ENCODE results near the gene ZNF275. TPM values are rescaled to one million over a fixed set of nuclear protein-coding genes. Genes with fewer than 3 reads are reported as not detected.

Gene ZNF275
- total and polyA plus RNA-seq, 2 donors from 2014 or later: 4.3 to 11.2 TPM

DNA sequence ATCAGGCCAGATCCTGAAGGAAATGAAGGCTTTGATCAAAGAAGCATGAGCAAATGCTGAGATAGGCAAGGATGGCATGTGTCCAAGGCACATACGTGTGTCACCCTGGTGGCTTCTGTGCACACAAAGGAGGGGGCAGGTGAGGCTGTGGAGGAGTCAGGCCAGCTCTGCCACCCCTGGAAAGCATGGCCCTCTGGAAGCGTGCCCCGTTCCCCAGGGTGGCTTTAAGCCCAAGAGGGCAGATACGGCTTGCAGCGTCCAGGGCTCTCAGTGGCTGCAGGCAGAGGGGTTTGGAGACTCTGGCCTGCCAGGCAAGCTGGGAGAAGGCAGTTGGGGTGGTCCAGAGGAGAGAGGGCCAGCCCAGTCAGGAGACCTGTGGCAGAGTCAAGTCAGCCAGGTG, 41.6 kb downstream of the ZNF275 start:
- Histone ChIP-seq H3K27me3 (ENCODE audit: control insufficient read depth, insufficient read depth, low read length) (no peaks in the 10 kb centered on the region), H3K9me3 (ENCODE audit: control insufficient read depth in 2 of 3, insufficient read depth in 1 of 3, low read length in 3 of 3) (no peaks in the 10 kb centered on the region), H3K36me3 (ENCODE audit: control insufficient read depth in 2 of 3, insufficient read depth in 3 of 3, low read length in 3 of 3) (no peaks in the 10 kb centered on the region), H3K9ac (ENCODE audit: low read length in 3 of 3) (no peak overlapping the region), H3K27ac (ENCODE audit: low read depth in 2 of 2, low read length in 2 of 2) (no peak overlapping the region), H3K4me3 (ENCODE audit: low read length in 3 of 3) (no peak overlapping the region), H3K4me1 (ENCODE audit: control insufficient read depth in 2 of 3, insufficient read depth in 2 of 3, low read depth in 1 of 3, low read length in 3 of 3) (no peaks in the 10 kb centered on the region)
- DNase-seq: no peak
- TF ChIP-seq, protein P1, sequence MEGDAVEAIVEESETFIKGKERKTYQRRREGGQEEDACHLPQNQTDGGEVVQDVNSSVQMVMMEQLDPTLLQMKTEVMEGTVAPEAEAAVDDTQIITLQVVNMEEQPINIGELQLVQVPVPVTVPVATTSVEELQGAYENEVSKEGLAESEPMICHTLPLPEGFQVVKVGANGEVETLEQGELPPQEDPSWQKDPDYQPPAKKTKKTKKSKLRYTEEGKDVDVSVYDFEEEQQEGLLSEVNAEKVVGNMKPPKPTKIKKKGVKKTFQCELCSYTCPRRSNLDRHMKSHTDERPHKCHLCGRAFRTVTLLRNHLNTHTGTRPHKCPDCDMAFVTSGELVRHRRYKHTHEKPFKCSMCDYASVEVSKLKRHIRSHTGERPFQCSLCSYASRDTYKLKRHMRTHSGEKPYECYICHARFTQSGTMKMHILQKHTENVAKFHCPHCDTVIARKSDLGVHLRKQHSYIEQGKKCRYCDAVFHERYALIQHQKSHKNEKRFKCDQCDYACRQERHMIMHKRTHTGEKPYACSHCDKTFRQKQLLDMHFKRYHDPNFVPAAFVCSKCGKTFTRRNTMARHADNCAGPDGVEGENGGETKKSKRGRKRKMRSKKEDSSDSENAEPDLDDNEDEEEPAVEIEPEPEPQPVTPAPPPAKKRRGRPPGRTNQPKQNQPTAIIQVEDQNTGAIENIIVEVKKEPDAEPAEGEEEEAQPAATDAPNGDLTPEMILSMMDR (IDR thresholded peaks at IDR 0.05; ENCODE audit: borderline replicate concordance, extremely low read depth, insufficient read depth): no peak
- FAIRE-seq: no peak
- intact Hi-C loops (cut with DNase I): no loop called here

DNA sequence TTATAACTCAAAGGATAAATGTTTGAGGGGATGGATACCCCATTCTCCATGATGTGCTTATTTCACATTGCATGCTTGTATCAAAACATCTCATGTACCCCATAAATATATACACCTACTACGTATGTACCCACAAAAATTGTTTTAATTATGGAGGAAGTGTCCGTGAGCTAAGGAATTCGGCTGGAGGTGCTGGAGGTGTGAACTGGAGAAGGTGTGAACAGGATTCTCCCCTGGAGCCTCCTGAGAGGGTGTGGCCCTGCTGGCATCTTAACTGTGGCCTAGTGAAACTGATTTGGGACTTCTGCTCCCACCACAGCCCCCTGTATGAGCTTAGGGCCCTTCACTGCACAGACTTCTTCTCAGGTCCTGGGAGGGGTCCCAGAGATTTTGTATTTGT, 43.8 kb downstream of the ZNF275 start:
- peaks cover 0 to 4% (median 0%) of the 10 kb centered on the region in 3 donors for H3K9me3 ChIP-seq (ENCODE audit: control insufficient read depth in 2 of 3, insufficient read depth in 1 of 3, low read length in 3 of 3)
- FAIRE-seq (no peak), DNase-seq (no peak)
- H3K9ac ChIP-seq (ENCODE audit: low read length in 3 of 3): no peak overlapping the region
- H3K27me3 ChIP-seq (ENCODE audit: control insufficient read depth, insufficient read depth, low read length): no peaks in the 10 kb centered on the region
- H3K4me3 ChIP-seq (ENCODE audit: low read length in 3 of 3): no peak overlapping the region
- H3K4me1 ChIP-seq (ENCODE audit: control insufficient read depth in 2 of 3, insufficient read depth in 2 of 3, low read depth in 1 of 3, low read length in 3 of 3): peaks cover 0 to 7% (median 0%) of the 10 kb centered on the region in 3 donors
- intact Hi-C loops (cut with DNase I): no loop called here
- TF ChIP-seq, protein P1 (IDR thresholded peaks at IDR 0.05; ENCODE audit: borderline replicate concordance, extremely low read depth, insufficient read depth): no peak
- no peak overlapping the region for H3K27ac ChIP-seq (ENCODE audit: low read depth in 2 of 2, low read length in 2 of 2)
- H3K36me3 ChIP-seq (ENCODE audit: control insufficient read depth in 2 of 3, insufficient read depth in 3 of 3, low read length in 3 of 3): no peaks in the 10 kb centered on the region

DNA sequence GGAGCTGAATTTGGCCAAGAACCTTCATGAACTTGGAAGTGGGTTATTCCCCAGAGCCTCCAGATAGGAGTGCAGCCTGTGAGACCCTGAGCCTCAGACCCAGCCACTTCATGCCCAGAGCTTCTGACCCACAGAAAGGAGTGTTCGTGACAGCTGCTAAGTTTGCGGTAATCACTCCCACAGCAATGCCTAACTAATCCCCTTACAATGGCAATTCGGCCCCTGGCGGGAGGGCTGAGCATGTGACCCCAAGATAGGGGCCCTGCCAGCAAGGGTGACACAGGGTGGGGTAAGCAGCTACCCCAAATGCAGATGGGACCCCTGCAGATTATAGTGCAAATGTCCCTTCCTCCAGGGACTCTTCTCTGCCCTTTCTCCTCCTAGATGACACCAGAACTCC, 44.7 kb downstream of the ZNF275 start:
- DNase-seq (no peak), FAIRE-seq (no peak)
- Histone ChIP-seq H3K4me1 (ENCODE audit: control insufficient read depth in 2 of 3, insufficient read depth in 2 of 3, low read depth in 1 of 3, low read length in 3 of 3) (peaks cover 0 to 7% (median 0%) of the 10 kb centered on the region in 3 donors), H3K27ac (ENCODE audit: low read depth in 2 of 2, low read length in 2 of 2) (no peak overlapping the region), H3K4me3 (ENCODE audit: low read length in 3 of 3) (no peak overlapping the region), H3K36me3 (ENCODE audit: control insufficient read depth in 2 of 3, insufficient read depth in 3 of 3, low read length in 3 of 3) (no peaks in the 10 kb centered on the region), H3K9me3 (ENCODE audit: control insufficient read depth in 2 of 3, insufficient read depth in 1 of 3, low read length in 3 of 3) (peaks cover 0 to 8% (median 0%) of the 10 kb centered on the region in 3 donors), H3K9ac (ENCODE audit: low read length in 3 of 3) (no peak overlapping the region), H3K27me3 (ENCODE audit: control insufficient read depth, insufficient read depth, low read length) (no peaks in the 10 kb centered on the region)
- TF ChIP-seq, protein P1 (IDR thresholded peaks at IDR 0.05; ENCODE audit: borderline replicate concordance, extremely low read depth, insufficient read depth): no peak
- intact Hi-C loops (cut with DNase I): no loop called here

DNA sequence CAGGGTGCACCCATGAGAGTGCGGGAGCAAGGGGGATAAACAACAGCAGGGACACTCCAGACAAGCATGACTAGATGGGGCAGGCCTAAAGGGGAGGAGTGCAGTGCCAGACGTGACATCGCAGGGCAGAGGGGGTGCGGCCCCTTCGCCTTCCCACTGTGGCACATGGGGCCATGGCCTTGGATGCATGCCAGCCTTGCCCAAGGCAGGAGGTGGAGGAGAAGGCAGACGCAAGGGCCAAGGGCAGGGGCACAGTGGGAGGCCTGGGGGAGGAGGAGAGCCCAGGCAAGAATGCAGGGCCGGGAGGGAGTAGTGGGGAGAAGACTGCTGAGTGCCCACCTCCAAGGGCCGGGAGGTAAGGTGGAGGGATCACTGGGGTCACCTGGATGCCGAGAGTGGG, 45.6 kb downstream of the ZNF275 start:
- Histone ChIP-seq H3K4me1 (ENCODE audit: control insufficient read depth in 2 of 3, insufficient read depth in 2 of 3, low read depth in 1 of 3, low read length in 3 of 3) (peaks cover 0 to 7% (median 0%) of the 10 kb centered on the region in 3 donors), H3K27me3 (ENCODE audit: control insufficient read depth, insufficient read depth, low read length) (no peaks in the 10 kb centered on the region), H3K9me3 (ENCODE audit: control insufficient read depth in 2 of 3, insufficient read depth in 1 of 3, low read length in 3 of 3) (peaks cover 0 to 8% (median 0%) of the 10 kb centered on the region in 3 donors), H3K9ac (ENCODE audit: low read length in 3 of 3) (no peak overlapping the region), H3K27ac (ENCODE audit: low read depth in 2 of 2, low read length in 2 of 2) (no peak overlapping the region), H3K36me3 (ENCODE audit: control insufficient read depth in 2 of 3, insufficient read depth in 3 of 3, low read length in 3 of 3) (no peaks in the 10 kb centered on the region), H3K4me3 (ENCODE audit: low read length in 3 of 3) (no peak overlapping the region)
- FAIRE-seq: no peak
- TF ChIP-seq, protein P1 (IDR thresholded peaks at IDR 0.05; ENCODE audit: borderline replicate concordance, extremely low read depth, insufficient read depth): no peak
- DNase-seq: peak in 1 of 5 donors; percentile 70
- intact Hi-C loops (cut with DNase I): no loop called here

Data from kidney (tissue), 14 donors.